Neural cell (in vitro differentiated cells): ENCODE results near the gene PTPRO. TPM values are rescaled to one million over a fixed set of nuclear protein-coding genes. Genes with fewer than 3 reads are reported as not detected.

ENCODE experiments used
- H2AFZ ChIP-seq: fragments of 200-600, 300-800 bp; sonication (generic), shearing (Covaris generic); 2 replicates; pipeline ENCODE4 v1.6.0; 2014; ENCODE audit warnings: low read depth, mild to moderate bottlenecking, antibody characterized with exemption, low read length, moderate library complexity
- H3F3A ChIP-seq: fragments of 200-600 bp; shearing (Covaris generic); 2 replicates; pipeline ENCODE4 v1.6.1; 2016; ENCODE audit warnings: mild to moderate bottlenecking, moderate library complexity, mixed read lengths, antibody characterized with exemption, low read length; ENCODE audit not compliant: insufficient read depth, poor library complexity, severe bottlenecking
- H3K27ac ChIP-seq: fragments of 200-600, 300-800 bp; sonication (generic), shearing (Covaris generic); 2 replicates; pipeline ENCODE4 v1.5.1; 2014; ENCODE audit warnings: mild to moderate bottlenecking, low read length, moderate library complexity
- H3K27me3 ChIP-seq: fragments of 300-800, 200-600 bp; sonication (generic), shearing (Covaris generic); 2 replicates; pipeline ENCODE4 v1.6.0; 2014; ENCODE audit warnings: mild to moderate bottlenecking, low read depth, low read length, moderate library complexity; ENCODE audit not compliant: insufficient read depth
- H3K36me3 ChIP-seq: fragments of 300-800, 200-600 bp; sonication (generic), shearing (Covaris generic); 2 replicates; pipeline ENCODE4 v1.5.1; 2014; ENCODE audit warnings: mild to moderate bottlenecking, antibody characterized with exemption, low read length, moderate library complexity; ENCODE audit not compliant: insufficient read depth
- H3K4me2 ChIP-seq: fragments of 300-800, 200-600 bp; sonication (generic), shearing (Covaris generic); 2 replicates; pipeline ENCODE4 v1.6.0; 2014; ENCODE audit warnings: mild to moderate bottlenecking, low read length
- H3K4me3 ChIP-seq: fragments of 300-800, 200-600 bp; sonication (generic), shearing (Covaris generic); 2 replicates; pipeline ENCODE4 v1.5.1; 2014; ENCODE audit warnings: mild to moderate bottlenecking, low read length, moderate library complexity
- H3K79me2 ChIP-seq: fragments of 200-600 bp; shearing (Covaris generic); replicated peaks from 2 replicates; pipeline ENCODE4 v1.6.0; 2014; ENCODE audit warnings: mild to moderate bottlenecking, low read length, moderate library complexity; ENCODE audit not compliant: insufficient read depth
- H3K9ac ChIP-seq: fragments of 300-800, 200-600 bp; sonication (generic), shearing (Covaris generic); 2 replicates; pipeline ENCODE4 v1.6.1; 2016; ENCODE audit warnings: mild to moderate bottlenecking, low read length, mixed read lengths
- H3K9me2 ChIP-seq: fragments of 200-600 bp; shearing (Covaris generic); 2 replicates; pipeline ENCODE4 v1.6.1; 2016; ENCODE audit warnings: mild to moderate bottlenecking, low read length, mixed read lengths; ENCODE audit not compliant: insufficient read depth
- H3K9me3 ChIP-seq: fragments of 200-600, 300-800 bp; sonication (generic), shearing (Covaris generic); 2 replicates; pipeline ENCODE4 v1.6.1; 2016; ENCODE audit warnings: mild to moderate bottlenecking, mixed run types, low read length, moderate library complexity, mixed read lengths
- H4K20me1 ChIP-seq: fragments of 200-600 bp; shearing (Covaris generic); 2 replicates; pipeline ENCODE4 v1.6.1; 2016; ENCODE audit warnings: mild to moderate bottlenecking, mixed run types; ENCODE audit not compliant: insufficient read depth
- EP300 ChIP-seq: fragments of 450-650 bp; conservative IDR thresholded peaks from 2 replicates; pipeline ENCODE4 v1.6.1; 2014; ENCODE audit warnings: antibody characterized with exemption, mild to moderate bottlenecking, moderate library complexity; ENCODE audit not compliant: poor library complexity, severe bottlenecking
- EZH2 ChIP-seq: fragments of 200-600, 300-800 bp; shearing (Covaris generic), sonication (generic); IDR thresholded peaks from 2 replicates; pipeline ENCODE4 v1.6.1; 2014; ENCODE audit warnings: antibody characterized with exemption, low read length, borderline replicate concordance, mild to moderate bottlenecking; ENCODE audit not compliant: insufficient read depth, poor library complexity, severe bottlenecking
- MXI1 ChIP-seq: fragments of 450-650 bp; conservative IDR thresholded peaks from 2 replicates; pipeline ENCODE4 v1.6.1; 2014; ENCODE audit warnings: antibody characterized with exemption, mild to moderate bottlenecking; ENCODE audit not compliant: poor library complexity, severe bottlenecking
- POLR2AphosphoS5 ChIP-seq: IDR thresholded peaks from 2 replicates; pipeline ENCODE4 v1.6.1; 2012
- RAD21 ChIP-seq: fragments of 450-650 bp; conservative IDR thresholded peaks from 2 replicates; pipeline ENCODE4 v1.6.1; 2014; ENCODE audit warnings: antibody characterized with exemption, mild to moderate bottlenecking, moderate library complexity
- REST ChIP-seq: IDR thresholded peaks from 2 replicates; pipeline ENCODE4 v1.6.1; 2012; ENCODE audit warnings: borderline replicate concordance
- SMC3 ChIP-seq: fragments of 450-650 bp; conservative IDR thresholded peaks from 2 replicates; pipeline ENCODE4 v1.6.1; 2014; ENCODE audit warnings: antibody characterized with exemption, mild to moderate bottlenecking, moderate library complexity; ENCODE audit not compliant: poor library complexity
- TAF1 ChIP-seq: IDR thresholded peaks from 2 replicates; pipeline ENCODE4 v1.6.1; 2012; ENCODE audit warnings: low read depth
- polyA plus RNA-seq: library from polyadenylated mRNA; depleted of rRNA; stranded (reverse); fragments of >200 nt; gene quantifications from 2 replicates; pipeline ENCODE4 v1.2.3, GENCODE V29; 2014
- TF ChIP-seq, protein P1 (sequence below): fragments of 450-650 bp; IDR thresholded peaks from 2 replicates; pipeline ENCODE4 v1.5.1; 2014; ENCODE audit warnings: antibody characterized with exemption, mild to moderate bottlenecking, moderate library complexity; ENCODE audit not compliant: poor library complexity, severe bottlenecking

Gene PTPRO
- polyA plus RNA-seq, 1 donor from 2014 or later: 124 TPM

DNA sequence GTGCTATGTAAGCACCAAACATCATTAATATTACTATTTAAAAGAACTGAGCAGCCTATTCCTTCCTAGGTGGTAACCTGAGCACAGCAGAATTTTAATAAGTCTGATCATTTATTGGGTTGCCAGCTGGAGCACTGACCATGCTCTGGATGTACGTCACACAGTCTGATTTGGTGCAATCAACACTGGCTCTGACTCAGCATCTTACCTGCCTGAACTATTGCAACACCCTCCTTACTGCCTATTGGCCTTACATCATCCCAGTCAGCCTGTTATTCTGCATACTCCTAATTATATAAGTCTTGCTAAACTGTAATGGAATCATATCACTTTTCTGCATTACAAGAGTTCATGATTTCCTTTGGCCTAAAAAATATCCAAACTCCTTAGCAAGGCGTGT is 149.7 kb downstream of the PTPRO start:
- no peaks in the 10 kb centered on the region for H4K20me1 ChIP-seq
- no peaks in the 10 kb centered on the region for H3K36me3 ChIP-seq
- no peaks in the 10 kb centered on the region for H3K9me2 ChIP-seq
- H3K9ac ChIP-seq: no peak overlapping the region
- H3K4me2 ChIP-seq: no peak overlapping the region
- TF ChIP-seq EP300: no peak
- no peak for TF ChIP-seq REST
- TF ChIP-seq TAF1: no peak
- no peak overlapping the region for H3K27ac ChIP-seq
- H3K4me3 ChIP-seq: no peak overlapping the region
- no peak overlapping the region for H2AFZ ChIP-seq
- no peaks in the 10 kb centered on the region for H3K79me2 ChIP-seq
- H3K27me3 ChIP-seq: no peaks in the 10 kb centered on the region
- H3F3A ChIP-seq: no peaks in the 10 kb centered on the region
- no peaks in the 10 kb centered on the region for H3K9me3 ChIP-seq

DNA sequence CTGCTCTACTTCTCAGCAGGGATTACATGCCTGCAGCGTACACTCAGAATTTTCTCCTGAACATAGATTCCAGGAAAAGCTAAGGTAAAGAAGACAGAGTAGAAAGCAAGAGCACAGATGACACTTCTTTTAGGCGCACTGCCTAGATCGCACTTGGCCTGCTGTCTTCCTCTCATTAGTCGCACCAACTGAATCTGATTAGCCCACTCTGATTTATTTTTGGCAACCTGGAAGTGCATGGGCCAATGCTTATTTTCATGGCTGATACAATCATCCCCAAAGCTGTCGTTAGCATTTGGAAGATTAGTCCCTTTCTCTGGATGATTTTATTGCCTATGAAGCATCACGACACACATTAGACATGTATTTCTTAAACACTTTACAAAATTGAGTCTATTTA is 152.5 kb downstream of the PTPRO start:
- no peaks in the 10 kb centered on the region for H3K9me2 ChIP-seq
- no peak overlapping the region for H3K4me3 ChIP-seq
- H3K27ac ChIP-seq: no peak overlapping the region
- no peaks in the 10 kb centered on the region for H3K79me2 ChIP-seq
- no peaks in the 10 kb centered on the region for H3K9me3 ChIP-seq
- H3K36me3 ChIP-seq: no peaks in the 10 kb centered on the region
- no peak overlapping the region for H3K4me2 ChIP-seq
- H3K27me3 ChIP-seq: no peaks in the 10 kb centered on the region
- TF ChIP-seq REST (no peak), EP300 (no peak), RAD21 (no peak), EZH2 (no peak), POLR2AphosphoS5 (no peak), SMC3 (no peak), MXI1 (no peak), TAF1 (no peak)
- TF ChIP-seq, protein P1, sequence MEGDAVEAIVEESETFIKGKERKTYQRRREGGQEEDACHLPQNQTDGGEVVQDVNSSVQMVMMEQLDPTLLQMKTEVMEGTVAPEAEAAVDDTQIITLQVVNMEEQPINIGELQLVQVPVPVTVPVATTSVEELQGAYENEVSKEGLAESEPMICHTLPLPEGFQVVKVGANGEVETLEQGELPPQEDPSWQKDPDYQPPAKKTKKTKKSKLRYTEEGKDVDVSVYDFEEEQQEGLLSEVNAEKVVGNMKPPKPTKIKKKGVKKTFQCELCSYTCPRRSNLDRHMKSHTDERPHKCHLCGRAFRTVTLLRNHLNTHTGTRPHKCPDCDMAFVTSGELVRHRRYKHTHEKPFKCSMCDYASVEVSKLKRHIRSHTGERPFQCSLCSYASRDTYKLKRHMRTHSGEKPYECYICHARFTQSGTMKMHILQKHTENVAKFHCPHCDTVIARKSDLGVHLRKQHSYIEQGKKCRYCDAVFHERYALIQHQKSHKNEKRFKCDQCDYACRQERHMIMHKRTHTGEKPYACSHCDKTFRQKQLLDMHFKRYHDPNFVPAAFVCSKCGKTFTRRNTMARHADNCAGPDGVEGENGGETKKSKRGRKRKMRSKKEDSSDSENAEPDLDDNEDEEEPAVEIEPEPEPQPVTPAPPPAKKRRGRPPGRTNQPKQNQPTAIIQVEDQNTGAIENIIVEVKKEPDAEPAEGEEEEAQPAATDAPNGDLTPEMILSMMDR: no peak
- H3K9ac ChIP-seq: no peak overlapping the region
- no peak overlapping the region for H2AFZ ChIP-seq
- H4K20me1 ChIP-seq: no peaks in the 10 kb centered on the region
- H3F3A ChIP-seq: no peaks in the 10 kb centered on the region
